Kidney epithelial cell (primary cell): ENCODE data around the gene WASF2. TPM values are rescaled to one million over a fixed set of nuclear protein-coding genes. Genes with fewer than 3 reads are reported as not detected.
"Not testable (repeated sequence)": the region's sequence is repeated elsewhere in the genome, so short reads cannot be mapped to it uniquely, and the experiment has no call there.

Source experiments
- DNase-seq: peaks from one replicate; pipeline ENCODE4 v3.0.0-alpha.2; 2010; ENCODE audit warnings: low read depth
- H3K27me3 ChIP-seq: 2 replicates; pipeline ENCODE4 v1.6.0; 2011; ENCODE audit warnings: low read length; ENCODE audit not compliant: control insufficient read depth, insufficient read depth
- H3K36me3 ChIP-seq: 2 replicates; pipeline ENCODE4 v1.5.1; 2011; ENCODE audit warnings: low read length; ENCODE audit not compliant: control insufficient read depth, insufficient read depth
- H3K4me3 ChIP-seq: 2 replicates; pipeline ENCODE4 v1.5.1; 2011; ENCODE audit warnings: low read depth, mild to moderate bottlenecking, control low read depth, low read length
- total RNA-seq: library from RNA; depleted of rRNA; stranded (reverse); fragments of >200 nt; gene quantifications from 2 replicates; pipeline ENCODE4 v1.2.3, GENCODE V29; 2015
- TF ChIP-seq, protein P1 (sequence below): IDR thresholded peaks from 2 replicates; pipeline ENCODE4 v1.5.1; 2011; ENCODE audit warnings: mild to moderate bottlenecking, moderate library complexity, low read length, control low read depth, inconsistent platforms; ENCODE audit not compliant: insufficient read depth, poor library complexity, severe bottlenecking

Gene WASF2
- total RNA-seq, 1 donor from 2014 or later, result 52.4 TPM

DNA sequence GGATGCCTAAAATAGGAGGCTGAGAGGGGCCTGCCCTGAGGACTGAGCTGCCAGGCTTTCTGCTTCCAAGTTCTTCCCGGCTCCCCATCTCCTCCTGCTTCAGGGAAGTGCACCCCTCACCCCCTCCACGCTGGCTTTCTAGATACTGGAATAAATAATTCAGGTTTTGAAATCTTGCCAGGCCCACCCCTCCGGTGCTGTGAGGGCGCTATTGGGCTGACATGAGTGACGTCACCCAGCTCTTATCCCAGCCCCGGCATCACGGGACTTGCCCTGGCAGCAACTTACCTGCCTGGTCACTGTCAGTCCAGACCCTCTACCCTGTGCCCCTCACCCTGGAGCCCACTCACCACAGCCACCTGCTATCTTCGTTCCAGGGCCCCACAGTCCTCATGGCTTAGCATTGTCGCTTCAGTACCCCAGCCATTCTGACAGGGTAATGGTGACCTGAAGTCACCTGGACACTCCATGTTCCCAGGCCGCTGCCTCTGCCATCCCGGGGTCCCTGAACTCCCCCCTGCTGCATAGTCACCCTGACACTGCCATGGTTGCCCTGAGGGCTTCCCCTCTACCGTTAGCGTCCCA, 98.4 kb downstream of the WASF2 start:
- TF ChIP-seq, protein P1, sequence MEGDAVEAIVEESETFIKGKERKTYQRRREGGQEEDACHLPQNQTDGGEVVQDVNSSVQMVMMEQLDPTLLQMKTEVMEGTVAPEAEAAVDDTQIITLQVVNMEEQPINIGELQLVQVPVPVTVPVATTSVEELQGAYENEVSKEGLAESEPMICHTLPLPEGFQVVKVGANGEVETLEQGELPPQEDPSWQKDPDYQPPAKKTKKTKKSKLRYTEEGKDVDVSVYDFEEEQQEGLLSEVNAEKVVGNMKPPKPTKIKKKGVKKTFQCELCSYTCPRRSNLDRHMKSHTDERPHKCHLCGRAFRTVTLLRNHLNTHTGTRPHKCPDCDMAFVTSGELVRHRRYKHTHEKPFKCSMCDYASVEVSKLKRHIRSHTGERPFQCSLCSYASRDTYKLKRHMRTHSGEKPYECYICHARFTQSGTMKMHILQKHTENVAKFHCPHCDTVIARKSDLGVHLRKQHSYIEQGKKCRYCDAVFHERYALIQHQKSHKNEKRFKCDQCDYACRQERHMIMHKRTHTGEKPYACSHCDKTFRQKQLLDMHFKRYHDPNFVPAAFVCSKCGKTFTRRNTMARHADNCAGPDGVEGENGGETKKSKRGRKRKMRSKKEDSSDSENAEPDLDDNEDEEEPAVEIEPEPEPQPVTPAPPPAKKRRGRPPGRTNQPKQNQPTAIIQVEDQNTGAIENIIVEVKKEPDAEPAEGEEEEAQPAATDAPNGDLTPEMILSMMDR, result no peak
- DNase-seq, result no peak
- Histone ChIP-seq H3K36me3 (no peaks in the 10 kb centered on the region), H3K27me3 (peaks cover 6% of the 10 kb centered on the region), H3K4me3 (peak overlapping the region; percentile 74)

GRCh38 chr1:27388337-27389005, 101.5 kb downstream of the WASF2 start:
- Histone ChIP-seq H3K36me3 (no peaks in the 10 kb centered on the region), H3K4me3 (no peak overlapping the region), H3K27me3 (peaks cover 9% of the 10 kb centered on the region)
- TF ChIP-seq, protein P1, result peak; percentile 95
- no peak for DNase-seq

GRCh38 chr1:27384797-27385196, 105.2 kb downstream of the WASF2 start:
- H3K4me3 ChIP-seq, DNase-seq, H3K36me3 ChIP-seq: not testable (repeated sequence)
- H3K27me3 ChIP-seq, result peaks cover 18% of the 10 kb centered on the region

- peaks cover 18% of the 10 kb centered on the region for H3K27me3 ChIP-seq
- no peak overlapping the region for H3K4me3 ChIP-seq
- TF ChIP-seq, protein P1, result no peak
- no peaks in the 10 kb centered on the region for H3K36me3 ChIP-seq
- DNase-seq, result no peak
Observed at GRCh38 chr1:27383661-27384060, 106.3 kb downstream of the WASF2 start.

DNA sequence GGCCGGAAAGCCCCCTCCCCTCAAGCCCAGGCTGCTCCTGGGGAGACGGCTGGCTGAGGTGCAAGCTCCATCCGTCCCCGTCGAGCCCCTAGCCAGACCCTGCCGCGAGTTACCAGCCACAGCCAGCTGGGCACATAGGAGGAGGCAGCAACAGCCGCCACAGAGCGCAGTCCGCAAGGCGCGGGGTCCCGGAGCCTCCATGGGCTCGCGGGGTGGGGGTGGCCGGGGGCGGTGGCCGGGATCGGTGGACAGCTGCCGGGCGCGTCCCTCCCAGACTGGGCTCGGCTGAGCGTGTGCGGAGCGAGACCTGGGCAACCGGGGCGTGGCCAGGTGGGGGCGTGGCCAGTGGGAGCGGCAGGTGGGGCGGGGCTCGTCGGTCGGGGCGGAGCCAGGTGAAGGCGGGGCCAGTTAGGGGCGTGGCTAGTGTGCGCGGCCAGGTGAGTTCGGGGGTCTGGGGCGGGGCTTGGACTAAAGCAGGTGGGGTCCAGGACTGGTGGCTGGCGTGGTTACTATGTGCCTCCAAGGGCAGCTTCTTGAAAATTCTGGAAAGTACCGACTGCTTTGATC, 106.8 kb downstream of the WASF2 start, which contains the start of gene CD164L2:
TSS of gene CD164L2 (minus strand) at position 295 of the 567 bp plus-strand sequence. CDS start at position 201, 94 bp downstream.
- H3K27me3 ChIP-seq, result peaks cover 18% of the 10 kb centered on the region
- TF ChIP-seq, protein P1, result no peak
- no peak for DNase-seq
- no peaks in the 10 kb centered on the region for H3K36me3 ChIP-seq
- no peak within 1 kb of the TSS for H3K4me3 ChIP-seq

DNA sequence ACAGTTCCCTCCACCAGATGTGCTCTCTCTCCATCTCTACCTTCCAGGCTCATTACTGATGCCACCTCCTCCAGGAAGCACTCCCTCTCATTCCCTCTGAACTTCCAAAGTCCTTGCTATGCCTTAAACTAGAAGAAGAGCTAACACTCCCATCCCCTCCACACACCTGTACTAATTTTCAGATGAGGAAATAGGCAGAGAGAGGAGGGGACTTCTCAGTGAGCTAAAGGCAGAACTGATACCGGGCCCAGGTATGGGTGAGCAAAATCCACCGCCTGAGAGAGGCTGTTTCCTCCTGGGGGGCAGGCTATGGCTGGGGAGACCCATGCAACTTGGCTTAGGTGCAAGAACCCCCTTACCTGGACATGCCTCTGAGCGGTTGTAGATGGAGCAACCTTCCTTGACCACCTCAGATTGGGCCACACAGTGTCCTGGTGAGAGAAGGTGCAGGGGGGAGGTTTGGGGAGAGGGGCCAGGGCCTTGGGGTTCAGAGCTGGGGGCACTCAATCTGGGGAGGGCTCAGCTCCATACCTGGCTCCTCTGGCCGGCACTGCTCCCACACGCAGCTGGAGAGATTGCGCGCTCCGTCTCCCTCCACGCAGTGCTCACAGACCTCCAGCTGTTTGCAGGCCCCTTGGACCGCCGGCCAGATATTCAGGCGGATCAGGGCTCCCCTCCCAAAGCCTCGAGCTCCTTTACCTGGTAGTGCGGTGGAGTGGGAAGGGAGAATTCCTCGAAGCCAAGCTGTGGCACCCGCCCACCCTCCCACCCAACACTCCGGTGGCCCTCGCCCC, 107.8 kb downstream of the WASF2 start:
- DNase-seq, result no peak
- H3K4me3 ChIP-seq, result no peak overlapping the region
- H3K36me3 ChIP-seq, result no peaks in the 10 kb centered on the region
- H3K27me3 ChIP-seq, result peaks cover 18% of the 10 kb centered on the region
- TF ChIP-seq, protein P1, result no peak
